ENCODE results near the gene TMTC2. TPM values are rescaled to one million over a fixed set of nuclear protein-coding genes. Genes with fewer than 3 reads are reported as not detected.

Gene TMTC2
- total RNA-seq, 2 donors from 2014 or later: 2.9 to 3.2 TPM

- no peaks in the 10 kb centered on the region for H3K4me1 ChIP-seq
- no peaks in the 10 kb centered on the region for H3K27me3 ChIP-seq
- TF ChIP-seq CTCF (IDR thresholded peaks at IDR 0.05): no peak
- no peaks in the 10 kb centered on the region for H3K36me3 ChIP-seq
- no peak overlapping the region for H3K4me3 ChIP-seq
- no peaks in the 10 kb centered on the region for H3K9me3 ChIP-seq
- DNase-seq (ENCODE audit: low spot score): no peak
- no peak overlapping the region for H3K27ac ChIP-seq
Observed at GRCh38 chr12:83042441-83043200, 355.9 kb downstream of the TMTC2 start.

- H3K27me3 ChIP-seq: no peaks in the 10 kb centered on the region
Observed at GRCh38 chr12:83044736-83045135, 358.0 kb downstream of the TMTC2 start.

GRCh38 chr12:83046019-83046418 lies 359.3 kb downstream of the TMTC2 start:
- no peaks in the 10 kb centered on the region for H3K9me3 ChIP-seq
- no peaks in the 10 kb centered on the region for H3K36me3 ChIP-seq
- no peak overlapping the region for H3K4me3 ChIP-seq
- no peaks in the 10 kb centered on the region for H3K27me3 ChIP-seq
- no peak overlapping the region for H3K27ac ChIP-seq
- no peak for DNase-seq (ENCODE audit: low spot score)
- no peak for TF ChIP-seq CTCF (IDR thresholded peaks at IDR 0.05)
- no peaks in the 10 kb centered on the region for H3K4me1 ChIP-seq

More at GRCh38 chr12:83044736-83045135, 358.0 kb downstream of the TMTC2 start:
- no peaks in the 10 kb centered on the region for H3K9me3 ChIP-seq
- no peak overlapping the region for H3K4me3 ChIP-seq
- no peak overlapping the region for H3K27ac ChIP-seq
- no peaks in the 10 kb centered on the region for H3K36me3 ChIP-seq
- H3K4me1 ChIP-seq: no peaks in the 10 kb centered on the region
- no peak for TF ChIP-seq CTCF (IDR thresholded peaks at IDR 0.05)
- no peak for DNase-seq (ENCODE audit: low spot score)

GRCh38 chr12:83049306-83049705 lies 362.6 kb downstream of the TMTC2 start:
- Histone ChIP-seq H3K36me3 (no peaks in the 10 kb centered on the region), H3K27me3 (no peaks in the 10 kb centered on the region), H3K4me1 (no peaks in the 10 kb centered on the region), H3K9me3 (no peaks in the 10 kb centered on the region), H3K27ac (no peak overlapping the region), H3K4me3 (no peak overlapping the region)
- TF ChIP-seq CTCF (IDR thresholded peaks at IDR 0.05): no peak
- DNase-seq (ENCODE audit: low spot score): no peak

GRCh38 chr12:83052890-83053541 lies 366.3 kb downstream of the TMTC2 start:
- H3K36me3 ChIP-seq: no peaks in the 10 kb centered on the region
- no peak overlapping the region for H3K27ac ChIP-seq
- H3K9me3 ChIP-seq: no peaks in the 10 kb centered on the region
- no peak overlapping the region for H3K4me3 ChIP-seq
- H3K4me1 ChIP-seq: no peaks in the 10 kb centered on the region
- DNase-seq (ENCODE audit: low spot score): no peak
- TF ChIP-seq CTCF (IDR thresholded peaks at IDR 0.05): no peak
- no peaks in the 10 kb centered on the region for H3K27me3 ChIP-seq
